Psoas muscle (tissue), 8 donors: ENCODE data around the gene HACE1. TPM values are rescaled to one million over a fixed set of nuclear protein-coding genes. Genes with fewer than 3 reads are reported as not detected.

Source experiments
- ATAC-seq, 4 donors: fragments of 200-7000 bp; cut with Tn5 transposase; one replicate each; pipeline ENCODE4 v1.9.1; 2020; ENCODE audit warnings: moderate library complexity in 3 of 4, mild to moderate bottlenecking in 2 of 4
- DNase-seq, 2 donors: peaks; one replicate each; pipeline ENCODE4 v3.0.0-alpha.2; 2020
- H3K27ac ChIP-seq: fragments of 200-600 bp; one replicate; pipeline ENCODE4 v1.8.0; 2022
- H3K27me3 ChIP-seq, 3 donors: fragments of 200-600 bp in 1 of 3; one replicate each; pipeline versions ENCODE4 v1.6.1 to v1.8.0; 2013 to 2022; ENCODE audit warnings: low read length in 2 of 3, mild to moderate bottlenecking in 2 of 3, moderate library complexity in 1 of 3; ENCODE audit not compliant: insufficient read depth in 3 of 3
- H3K36me3 ChIP-seq, 2 donors: fragments of 200-600 bp in 1 of 2; one replicate each; pipeline versions ENCODE4 v1.6.1 to v1.8.0; 2013 to 2022; ENCODE audit warnings: low read depth in 1 of 2, mild to moderate bottlenecking in 1 of 2, moderate library complexity in 1 of 2; ENCODE audit not compliant: insufficient read depth in 1 of 2
- H3K4me1 ChIP-seq: fragments of 200-600 bp; one replicate; pipeline ENCODE4 v1.8.0; 2022
- H3K4me3 ChIP-seq: fragments of 200-600 bp; one replicate; pipeline ENCODE4 v1.8.0; 2022; ENCODE audit warnings: mild to moderate bottlenecking
- H3K9me3 ChIP-seq: fragments of 200-600 bp; one replicate; pipeline ENCODE4 v1.8.0; 2022
- CTCF ChIP-seq: fragments of 200-600 bp; IDR thresholded peaks from one replicate; pipeline ENCODE4 v1.8.0; 2022; ENCODE audit warnings: antibody characterized with exemption
- WGBS, 3 donors: extraction: QIAGEN DNeasy Blood & Tissue Kit; methylation state at CpG; one replicate each; pipeline versions ENCODE4 v1.1.6 to v1.1.7; 2013; 5-methylcytosine and 5-hydroxymethylcytosine counted together
- intact Hi-C, 2 donors: fragments of 100-400 bp; cut with DNase I; formaldehyde crosslinking; loops; one replicate each; pipeline versions ENCODE4 v1.11.0 to v1.14.2; 2022
- polyA plus RNA-seq, 3 donors: library from polyadenylated mRNA; stranded (reverse); fragments of 200-250 nt; gene quantifications; one replicate each; pipeline ENCODE4 v1.2.3, GENCODE V29; 2013
- total RNA-seq, 4 donors: library from RNA; stranded (reverse); fragmentation: NEBNext Ultra II Directional in 2 of 4; extraction: Animal tissue kit (Norgen Biotek cat#: 25700) in 2 of 4; gene quantifications; one replicate each; pipeline versions ENCODE4 v1.2.1 to v1.2.4, GENCODE V29; 2021 to 2023
- donor health status: healthy with polysubstance abuse.
- donor health status: DM: no; HTN: no; CAD: no; lungs with moderate emphysema.
- donor health status: Bipolar disorder and iron deficiency.
- donor health status: healthy.
- donor health status: DM: yes; HTN: yes; CAD: no.
- donor health status: DM: no; HTN: no; CAD: no.
- donor health status: DM: no; HTN: no; CAD: no.
- donor health status: DM: yes; HTN: yes; CAD: no.

The HACE1 gene
- total and polyA plus RNA-seq, 7 donors = 2.5 to 4.8 (median 4.3) TPM

DNA sequence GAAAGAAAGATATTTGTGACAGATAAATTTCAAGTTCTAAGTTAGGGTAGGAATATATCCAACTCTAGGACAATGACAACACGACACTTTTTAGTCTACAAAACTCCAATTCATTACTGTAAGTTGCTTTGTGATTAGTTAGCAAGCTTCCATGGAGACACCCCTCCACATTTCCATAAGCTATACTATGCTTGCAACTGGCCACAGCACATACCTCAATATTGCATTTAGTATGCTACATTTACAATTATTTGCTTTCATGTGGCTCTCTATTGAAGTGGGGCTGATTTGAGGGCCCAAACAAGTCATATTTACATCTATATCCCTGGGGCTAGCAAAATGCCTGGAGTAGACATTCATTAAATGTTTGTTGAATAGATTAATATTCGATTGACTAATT, 129.3 kb downstream of the HACE1 start:
- H3K36me3 ChIP-seq = peaks cover 0 to 9% of the 10 kb centered on the region in 2 donors
- H3K27me3 ChIP-seq = no peaks in the 10 kb centered on the region
- WGBS, 3 donors = 93 to 99% (median 97%) methylated on average over 2 of the region's 2 CpGs
- intact Hi-C loops = no loop called here
- TF ChIP-seq CTCF = no peak
- no peaks in the 10 kb centered on the region for H3K4me1 ChIP-seq
- no peak for ATAC-seq
- H3K9me3 ChIP-seq = no peaks in the 10 kb centered on the region
- no peak overlapping the region for H3K4me3 ChIP-seq
- no peak for DNase-seq
- H3K27ac ChIP-seq = no peak overlapping the region

GRCh38 chr6:104729433-104729832, 130.3 kb downstream of the HACE1 start:
- no peak for ATAC-seq
- Histone ChIP-seq H3K36me3 (peaks cover 0 to 9% of the 10 kb centered on the region in 2 donors), H3K4me1 (no peaks in the 10 kb centered on the region), H3K27ac (no peak overlapping the region), H3K27me3 (no peaks in the 10 kb centered on the region), H3K9me3 (no peaks in the 10 kb centered on the region), H3K4me3 (no peak overlapping the region)
- intact Hi-C loops = no loop called here
- no peak for TF ChIP-seq CTCF
- DNase-seq = no peak

DNA sequence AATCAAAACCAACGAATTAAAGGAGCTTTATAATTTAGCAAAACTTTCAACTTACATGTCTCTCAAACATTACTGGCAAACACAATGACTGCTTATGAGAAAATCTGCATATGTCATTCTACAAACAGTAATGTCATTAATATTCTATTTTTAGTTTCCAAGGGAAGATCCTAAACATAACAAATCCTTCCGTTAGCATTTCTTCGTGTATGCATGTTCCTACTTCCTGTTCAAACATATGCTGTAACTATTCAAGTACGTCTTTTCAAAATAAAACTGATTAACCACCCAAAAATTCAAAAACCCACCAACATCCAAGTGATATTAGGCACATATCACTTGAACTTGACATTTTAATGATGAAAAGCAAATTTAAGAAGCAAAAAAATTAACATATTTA, 131.3 kb downstream of the HACE1 start:
- no peaks in the 10 kb centered on the region for H3K9me3 ChIP-seq
- no peaks in the 10 kb centered on the region for H3K27me3 ChIP-seq
- no peak overlapping the region for H3K27ac ChIP-seq
- no peaks in the 10 kb centered on the region for H3K4me1 ChIP-seq
- intact Hi-C loops = no loop called here
- whole genome bisulfite sequencing, 3 donors = 58 to 71% (median 62%) methylated on average over 4 of the region's 4 CpGs
- TF ChIP-seq CTCF = no peak
- ATAC-seq = no peak
- H3K36me3 ChIP-seq = peaks cover 0 to 9% of the 10 kb centered on the region in 2 donors
- no peak overlapping the region for H3K4me3 ChIP-seq
- DNase-seq = no peak

GRCh38 chr6:104718672-104719071, 141.0 kb downstream of the HACE1 start:
- ATAC-seq (no peak), DNase-seq (no peak)
- Histone ChIP-seq H3K4me3 (no peak overlapping the region), H3K27me3 (no peaks in the 10 kb centered on the region), H3K36me3 (no peaks in the 10 kb centered on the region), H3K27ac (no peak overlapping the region), H3K4me1 (no peaks in the 10 kb centered on the region), H3K9me3 (no peaks in the 10 kb centered on the region)
- no peak for TF ChIP-seq CTCF
- intact Hi-C loops = no loop called here
- 94 to 100% (median 98%) methylated on average over 1 of the region's 1 CpG for WGBS, 3 donors

GRCh38 chr6:104716858-104717257, 142.9 kb downstream of the HACE1 start:
- H3K9me3 ChIP-seq = no peaks in the 10 kb centered on the region
- 93 to 96% (median 95%) methylated on average over 4 of the region's 4 CpGs for WGBS, 3 donors
- no peaks in the 10 kb centered on the region for H3K4me1 ChIP-seq
- intact Hi-C loops = no loop called here
- H3K27me3 ChIP-seq = no peaks in the 10 kb centered on the region
- TF ChIP-seq CTCF = no peak
- H3K4me3 ChIP-seq = no peak overlapping the region
- no peaks in the 10 kb centered on the region for H3K36me3 ChIP-seq
- ATAC-seq = no peak
- DNase-seq = no peak
- H3K27ac ChIP-seq = no peak overlapping the region
